ENCODE data around the gene SCYL2.
"Not testable (repeated sequence)": the region's sequence is repeated elsewhere in the genome, so short reads cannot be mapped to it uniquely, and the experiment has no call there.

The SCYL2 gene

DNA sequence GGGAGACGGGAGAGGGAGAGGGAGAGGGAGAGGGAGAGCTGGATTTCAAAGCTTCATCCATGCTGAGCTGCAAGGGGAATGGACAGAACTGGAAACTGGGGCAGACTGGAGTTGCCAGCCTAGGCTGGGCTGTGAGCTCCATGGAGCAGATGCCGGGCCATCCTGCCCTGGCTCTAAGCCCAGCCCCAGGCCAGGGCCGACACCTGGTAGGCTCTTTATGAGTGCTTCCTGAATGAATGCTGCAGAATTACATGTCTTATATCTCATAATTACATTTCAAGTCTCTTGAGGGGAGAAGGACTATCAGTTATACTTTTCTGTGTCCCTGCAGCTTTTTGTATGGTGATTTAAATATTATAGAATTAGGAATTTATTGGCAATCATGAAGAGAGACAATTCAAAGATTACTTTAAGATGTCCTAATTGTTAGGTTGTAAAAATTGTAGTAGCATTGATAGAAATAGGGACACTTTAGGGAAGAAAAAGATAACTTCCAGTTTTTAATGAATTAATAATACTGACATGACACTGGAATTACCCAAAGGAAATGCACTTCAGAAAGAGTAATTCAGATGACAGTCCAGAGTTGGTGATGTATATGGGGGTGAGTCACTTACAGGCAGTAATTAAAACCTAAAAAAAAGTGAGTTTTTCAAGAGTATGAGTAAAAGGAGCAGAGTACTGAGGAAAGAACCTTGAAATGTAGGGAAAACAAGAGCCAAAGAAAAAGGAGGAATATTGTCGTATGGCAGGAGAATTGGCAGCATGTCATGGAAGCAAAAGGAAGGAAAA lies 29.0 kb downstream of the SCYL2 start:
- H3K9me3 ChIP-seq, result no peaks in the 10 kb centered on the region
- no peaks in the 10 kb centered on the region for H3K27me3 ChIP-seq
- H3K36me3 ChIP-seq, result peaks cover 29 to 61% (median 46%) of the 10 kb centered on the region in 3 donors
- no peak overlapping the region for H3K4me3 ChIP-seq
- no peak overlapping the region for H3K27ac ChIP-seq
- intact Hi-C loops (cut with DNase I; ENCODE audit: low total_unique reads), result no loop called here
- TF ChIP-seq, protein P1, sequence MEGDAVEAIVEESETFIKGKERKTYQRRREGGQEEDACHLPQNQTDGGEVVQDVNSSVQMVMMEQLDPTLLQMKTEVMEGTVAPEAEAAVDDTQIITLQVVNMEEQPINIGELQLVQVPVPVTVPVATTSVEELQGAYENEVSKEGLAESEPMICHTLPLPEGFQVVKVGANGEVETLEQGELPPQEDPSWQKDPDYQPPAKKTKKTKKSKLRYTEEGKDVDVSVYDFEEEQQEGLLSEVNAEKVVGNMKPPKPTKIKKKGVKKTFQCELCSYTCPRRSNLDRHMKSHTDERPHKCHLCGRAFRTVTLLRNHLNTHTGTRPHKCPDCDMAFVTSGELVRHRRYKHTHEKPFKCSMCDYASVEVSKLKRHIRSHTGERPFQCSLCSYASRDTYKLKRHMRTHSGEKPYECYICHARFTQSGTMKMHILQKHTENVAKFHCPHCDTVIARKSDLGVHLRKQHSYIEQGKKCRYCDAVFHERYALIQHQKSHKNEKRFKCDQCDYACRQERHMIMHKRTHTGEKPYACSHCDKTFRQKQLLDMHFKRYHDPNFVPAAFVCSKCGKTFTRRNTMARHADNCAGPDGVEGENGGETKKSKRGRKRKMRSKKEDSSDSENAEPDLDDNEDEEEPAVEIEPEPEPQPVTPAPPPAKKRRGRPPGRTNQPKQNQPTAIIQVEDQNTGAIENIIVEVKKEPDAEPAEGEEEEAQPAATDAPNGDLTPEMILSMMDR (IDR thresholded peaks at IDR 0.05), result no peak
- no peaks in the 10 kb centered on the region for H3K4me1 ChIP-seq
- no peak for DNase-seq

DNA sequence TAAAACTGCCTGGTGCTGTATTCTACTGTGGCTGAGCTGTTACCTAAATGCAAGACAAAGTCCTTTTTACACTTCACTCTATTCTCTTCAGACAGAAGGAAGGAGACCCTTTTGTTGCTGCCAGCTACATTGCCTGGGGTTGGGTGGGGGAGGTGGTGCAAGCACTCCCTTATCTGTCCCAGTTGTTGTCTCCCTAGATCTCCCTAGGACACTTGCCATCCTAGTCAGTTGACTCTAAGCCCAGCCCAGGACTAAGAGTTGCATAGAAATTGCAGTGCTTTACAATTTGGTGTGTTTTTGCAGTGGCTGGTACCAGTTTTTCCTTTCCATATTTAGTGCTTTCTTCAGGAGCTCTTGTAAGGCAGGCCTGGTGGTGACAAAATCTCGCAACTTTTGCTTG lies 35.1 kb downstream of the SCYL2 start:
- TF ChIP-seq, protein P1 (IDR thresholded peaks at IDR 0.05), result no peak
- H3K27me3 ChIP-seq, result no peaks in the 10 kb centered on the region
- H3K27ac ChIP-seq, result no peak overlapping the region
- H3K36me3 ChIP-seq, result peaks cover 64 to 77% (median 67%) of the 10 kb centered on the region in 3 donors
- H3K4me1 ChIP-seq, result no peaks in the 10 kb centered on the region
- intact Hi-C loops (cut with DNase I; ENCODE audit: low total_unique reads), result no loop called here
- DNase-seq, result no peak
- no peak overlapping the region for H3K4me3 ChIP-seq
- H3K9me3 ChIP-seq, result no peaks in the 10 kb centered on the region

DNA sequence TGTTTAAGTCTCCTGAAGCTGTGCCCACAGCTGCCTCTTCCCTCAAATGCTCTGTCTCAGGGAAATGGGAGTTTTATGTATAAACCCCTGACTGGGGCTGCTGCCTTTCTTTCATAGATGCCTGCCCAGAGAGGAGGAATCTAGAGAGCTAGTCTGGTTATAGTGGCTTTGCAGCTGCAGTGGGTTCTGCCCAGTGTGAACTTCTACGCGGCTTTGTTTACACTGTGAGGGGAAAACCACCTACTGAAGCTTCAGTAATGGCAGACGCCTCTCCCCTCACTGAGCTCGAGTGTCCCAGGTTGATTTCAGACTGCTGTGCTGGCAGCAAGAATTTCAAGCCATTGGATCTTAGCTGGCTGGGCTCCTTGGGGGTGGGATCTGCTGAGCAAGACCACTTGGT lies 36.9 kb downstream of the SCYL2 start:
- intact Hi-C loops (cut with DNase I; ENCODE audit: low total_unique reads), result no loop called here
- TF ChIP-seq, protein P1 (IDR thresholded peaks at IDR 0.05), result no peak

DNA sequence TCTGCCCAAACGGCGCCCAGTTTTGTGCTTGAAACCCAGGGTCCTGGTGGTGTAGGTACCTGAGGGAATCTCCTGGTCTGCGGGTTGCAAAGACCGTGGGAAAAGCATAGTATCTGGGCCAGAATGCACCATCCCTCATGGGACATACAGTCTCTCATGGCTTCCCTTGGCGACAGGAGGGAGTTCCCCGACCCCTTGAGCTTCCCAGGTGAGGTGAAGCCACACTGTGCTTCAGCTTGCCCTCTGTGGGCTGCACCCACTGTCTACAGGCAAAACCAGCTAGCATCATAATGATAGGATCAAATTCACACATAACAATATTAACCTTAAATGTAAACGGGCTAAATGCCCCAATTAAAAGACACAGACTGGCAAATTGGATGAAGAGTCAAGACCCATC lies 37.4 kb downstream of the SCYL2 start:
- DNase-seq; H3K27me3 ChIP-seq; H3K9me3 ChIP-seq; H3K4me3 ChIP-seq; H3K4me1 ChIP-seq; intact Hi-C loops (cut with DNase I; ENCODE audit: low total_unique reads); H3K27ac ChIP-seq: not testable (repeated sequence)
- H3K36me3 ChIP-seq, result peaks cover 48 to 58% (median 56%) of the 10 kb centered on the region in 3 donors

More for the DNA sequence above, 36.9 kb downstream of the SCYL2 start:
- peaks cover 53 to 63% (median 61%) of the 10 kb centered on the region in 3 donors for H3K36me3 ChIP-seq
- no peaks in the 10 kb centered on the region for H3K27me3 ChIP-seq
- no peaks in the 10 kb centered on the region for H3K4me1 ChIP-seq
- H3K27ac ChIP-seq, result no peak overlapping the region
- H3K4me3 ChIP-seq, result no peak overlapping the region
- no peak for DNase-seq
- H3K9me3 ChIP-seq, result no peaks in the 10 kb centered on the region

DNA sequence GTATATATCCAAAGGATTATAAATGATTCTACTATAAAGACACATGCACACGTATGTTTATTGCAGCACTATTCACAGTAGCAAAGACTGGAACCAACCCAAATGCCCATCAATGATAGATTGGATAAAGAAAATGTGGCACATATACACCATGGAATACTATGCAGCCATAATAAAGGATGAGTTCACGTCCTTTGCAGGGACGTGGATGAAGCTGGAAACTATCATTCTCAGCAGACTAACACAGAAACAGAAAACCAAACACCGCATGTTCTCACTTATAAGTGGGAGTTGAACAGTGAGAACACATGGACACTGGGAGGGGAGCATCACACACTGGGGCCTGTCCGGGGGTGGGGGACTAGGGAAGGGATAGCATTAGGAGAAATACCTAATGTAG lies 41.2 kb downstream of the SCYL2 start:
- H3K27ac ChIP-seq; intact Hi-C loops (cut with DNase I; ENCODE audit: low total_unique reads); H3K9me3 ChIP-seq; H3K4me3 ChIP-seq; H3K27me3 ChIP-seq; DNase-seq; H3K4me1 ChIP-seq: not testable (repeated sequence)
- peaks cover 27 to 41% (median 31%) of the 10 kb centered on the region in 3 donors for H3K36me3 ChIP-seq

DNA sequence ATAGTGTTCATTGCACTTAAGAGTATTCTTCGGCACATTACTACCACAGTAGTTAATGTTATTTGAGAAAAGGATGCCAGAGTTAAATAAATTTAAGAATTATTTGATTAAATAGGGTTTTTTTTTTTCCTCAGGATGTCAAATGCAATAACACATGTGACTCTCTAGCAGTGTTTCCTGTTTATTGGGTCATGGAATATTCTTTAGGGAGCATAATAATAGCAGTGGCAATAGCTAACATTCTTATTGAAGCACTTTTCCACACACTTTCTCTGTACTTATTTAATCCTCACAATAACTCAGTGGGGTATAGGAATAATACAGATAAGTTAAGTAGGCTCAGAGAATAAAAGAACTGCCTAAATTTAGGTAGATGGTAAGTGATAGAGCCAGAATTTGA lies 44.3 kb downstream of the SCYL2 start:
- H3K27ac ChIP-seq, result no peak overlapping the region
- TF ChIP-seq, protein P1 (IDR thresholded peaks at IDR 0.05), result no peak
- no peaks in the 10 kb centered on the region for H3K27me3 ChIP-seq
- no peak for DNase-seq
- H3K36me3 ChIP-seq, result peaks cover 25 to 49% (median 33%) of the 10 kb centered on the region in 3 donors
- intact Hi-C loops (cut with DNase I; ENCODE audit: low total_unique reads), result no loop called here
- H3K4me3 ChIP-seq, result no peak overlapping the region
- no peaks in the 10 kb centered on the region for H3K9me3 ChIP-seq
- no peaks in the 10 kb centered on the region for H3K4me1 ChIP-seq
